GM21423 (cell line): Measurements from ENCODE around the gene CHCHD3.
A peak's percentile ranks its signal among the peaks of the same experiment; 100 is the strongest.
"Not testable (repeated sequence)": the region's sequence is repeated elsewhere in the genome, so short reads cannot be mapped to it uniquely, and the experiment has no call there.

Source experiments
- ATAC-seq: cut with Tn5 transposase; IDR thresholded peaks from one replicate; pipeline ENCODE4 v1.9.1; 2021; ENCODE audit warnings: mild to moderate bottlenecking, moderate library complexity; ENCODE audit not compliant: unreplicated experiment

CHCHD3 gene

GRCh38 chr7:132910657-132911056, 171.2 kb downstream of the CHCHD3 start:
- ATAC-seq = no peak

- ATAC-seq = no peak
These were observed 174.4 kb downstream of the CHCHD3 start for GRCh38 chr7:132907380-132907940.

- ATAC-seq = no peak
These were observed 175.6 kb downstream of the CHCHD3 start for GRCh38 chr7:132906193-132906835.

GRCh38 chr7:132905136-132905535, 176.8 kb downstream of the CHCHD3 start:
- not testable (repeated sequence) for ATAC-seq

- no peak for ATAC-seq
These were observed 177.7 kb downstream of the CHCHD3 start for GRCh38 chr7:132904209-132904608.

DNA sequence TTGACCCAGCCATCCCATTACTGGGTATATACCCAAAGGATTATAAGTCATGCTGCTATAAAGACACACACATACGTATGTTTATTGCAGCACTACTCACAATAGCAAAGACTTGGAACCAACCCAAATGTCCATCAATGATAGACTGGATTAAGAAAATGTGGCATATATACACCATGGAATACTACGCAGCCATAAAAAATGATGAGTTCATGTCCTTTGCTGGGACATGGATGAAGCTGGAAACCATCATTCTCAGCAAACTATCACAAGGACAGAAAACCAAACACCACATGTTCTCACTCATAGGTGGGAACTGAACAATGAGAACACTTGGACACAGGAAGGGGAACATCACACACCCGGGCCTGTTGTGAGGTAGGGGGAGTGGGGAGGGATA, 179.6 kb downstream of the CHCHD3 start:
- ATAC-seq = not testable (repeated sequence)

DNA sequence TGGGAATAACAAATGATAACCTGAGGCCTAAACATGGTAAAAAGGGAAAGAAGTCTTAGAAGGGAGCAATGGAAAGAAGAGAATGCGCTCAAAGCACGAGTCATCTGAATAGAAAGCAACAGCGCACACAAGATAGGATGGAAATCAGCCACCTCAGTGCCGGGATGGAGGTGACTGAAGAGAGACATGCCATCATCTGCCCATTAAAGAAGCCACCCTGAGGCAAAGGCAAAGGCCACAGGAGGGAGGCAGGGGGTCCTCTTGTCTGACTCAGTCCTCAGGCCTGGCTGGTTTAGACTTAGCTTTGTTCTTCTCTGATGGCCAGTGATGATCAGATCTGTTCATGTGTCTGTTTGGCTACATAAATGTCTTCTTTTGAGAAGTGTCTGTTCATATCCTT, 180.6 kb downstream of the CHCHD3 start:
- no peak for ATAC-seq

DNA sequence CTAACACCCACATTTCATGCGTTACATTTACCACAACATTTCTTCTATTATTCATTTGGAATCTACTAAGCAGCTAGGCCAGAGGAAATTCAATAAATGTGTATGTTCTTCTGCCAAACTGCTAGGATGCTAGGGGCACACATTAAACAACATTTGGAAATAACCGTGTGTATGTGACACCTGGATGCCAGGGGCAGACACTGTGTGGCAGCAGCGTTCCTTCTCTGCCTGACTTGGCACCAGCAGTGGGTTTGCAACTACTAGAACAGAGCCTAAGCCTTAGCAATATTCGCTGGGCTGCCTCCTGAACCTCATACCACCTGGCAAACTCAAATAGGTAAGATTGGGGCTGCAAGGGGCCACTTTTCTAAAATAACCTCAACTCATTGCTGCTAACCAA, 182.1 kb downstream of the CHCHD3 start:
- ATAC-seq = no peak

DNA sequence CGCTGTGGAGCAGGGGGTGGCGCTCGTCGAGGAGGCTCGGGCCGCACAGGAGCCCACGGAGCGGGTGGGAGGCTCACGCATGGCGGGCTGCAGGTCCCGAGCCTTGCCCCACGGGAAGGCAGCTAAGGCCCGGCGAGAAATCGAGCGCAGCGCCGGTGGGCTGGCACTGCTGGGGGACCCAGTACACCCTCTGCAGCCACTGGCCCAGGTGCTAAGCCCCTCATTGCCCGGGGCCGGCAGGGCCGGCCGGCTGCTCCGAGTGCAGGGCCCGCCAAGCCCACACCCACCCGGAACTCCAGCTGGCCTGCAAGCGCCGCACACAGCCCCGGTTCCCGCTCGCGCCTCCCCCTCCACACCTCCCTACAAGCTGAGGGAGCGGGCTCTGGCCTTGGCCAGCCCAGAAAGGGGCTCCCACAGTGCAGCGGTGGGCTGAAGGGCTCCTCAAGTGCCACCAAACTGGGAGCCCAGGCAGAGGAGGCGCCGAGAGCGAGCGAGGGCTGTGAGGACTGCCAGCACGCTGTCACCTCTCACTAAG, 183.2 kb downstream of the CHCHD3 start:
- ATAC-seq = not testable (repeated sequence)

GRCh38 chr7:132897093-132897687, 184.7 kb downstream of the CHCHD3 start:
- no peak for ATAC-seq

- ATAC-seq = no peak
These were observed 186.7 kb downstream of the CHCHD3 start for GRCh38 chr7:132895231-132895630.

GRCh38 chr7:132893560-132893959, 188.3 kb downstream of the CHCHD3 start:
- no peak for ATAC-seq

DNA sequence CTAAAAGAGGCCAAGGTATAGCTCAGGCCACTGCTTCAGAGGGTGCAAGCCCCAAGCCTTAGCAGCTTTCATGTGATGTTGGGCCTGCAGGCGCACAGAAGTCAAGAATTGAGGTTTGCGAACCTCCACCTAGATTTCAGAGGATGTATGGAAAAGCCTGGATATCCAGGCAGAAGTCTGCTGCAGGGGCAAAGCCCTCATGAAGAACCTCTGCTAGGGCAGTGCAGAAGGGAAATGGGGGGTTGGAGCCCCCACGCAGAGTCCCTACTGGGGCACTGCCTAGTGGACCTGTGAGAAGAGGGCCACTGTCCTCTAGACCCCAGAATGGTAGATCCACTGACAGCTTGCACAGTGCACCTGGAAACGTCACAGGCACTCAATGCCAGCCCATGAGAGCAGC, 189.1 kb downstream of the CHCHD3 start:
- not testable (repeated sequence) for ATAC-seq

DNA sequence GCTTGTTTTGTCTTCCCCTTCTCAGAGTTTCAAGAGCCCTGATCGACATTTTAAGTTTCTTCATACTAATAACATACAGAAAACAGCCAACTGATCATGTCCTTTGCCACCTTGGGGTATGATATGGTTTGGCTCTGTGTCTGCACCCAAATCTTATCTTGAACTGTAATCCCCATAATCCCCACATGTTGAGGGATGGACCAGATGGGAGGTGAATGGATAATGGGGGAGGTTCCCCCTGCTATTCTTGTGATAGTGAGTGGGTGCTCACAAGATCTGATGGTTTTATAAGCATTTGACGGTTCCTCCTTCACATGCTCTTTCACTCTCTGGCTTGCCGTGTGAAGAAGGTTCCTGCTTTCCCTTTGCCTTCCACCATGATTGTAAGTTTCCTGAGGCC, 190.3 kb downstream of the CHCHD3 start:
- ATAC-seq = no peak

GRCh38 chr7:132882714-132883428, 199.0 kb downstream of the CHCHD3 start:
- peak; percentile 75 for ATAC-seq

DNA sequence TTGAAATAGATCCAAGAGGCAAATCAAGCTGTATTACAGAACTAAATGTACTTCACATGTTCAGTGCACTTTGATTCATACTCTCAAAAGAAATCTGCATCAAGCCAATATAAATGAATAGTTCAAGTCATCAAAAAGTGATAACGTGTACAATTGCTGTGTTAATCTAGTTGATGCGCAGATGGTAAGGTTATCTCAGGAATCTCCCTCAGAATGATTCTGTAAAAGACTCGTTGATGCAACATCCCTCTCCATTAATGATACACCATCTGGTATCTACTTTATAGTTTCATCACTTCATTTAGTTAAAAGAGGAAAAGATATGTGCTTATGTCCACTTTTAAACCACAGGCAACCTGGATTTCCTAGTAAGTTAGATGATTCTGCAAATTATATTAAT, 200.6 kb downstream of the CHCHD3 start:
- no peak for ATAC-seq

GRCh38 chr7:132879579-132879978, 202.3 kb downstream of the CHCHD3 start:
- ATAC-seq = no peak

- ATAC-seq = no peak
These were observed 203.5 kb downstream of the CHCHD3 start for GRCh38 chr7:132878204-132878919.

GRCh38 chr7:132877573-132877972, 204.3 kb downstream of the CHCHD3 start:
- ATAC-seq = no peak

- no peak for ATAC-seq
These were observed 205.3 kb downstream of the CHCHD3 start for GRCh38 chr7:132876576-132876975.

- ATAC-seq = no peak
These were observed 209.9 kb downstream of the CHCHD3 start for GRCh38 chr7:132872034-132872433.
